ENCODE measurements around the gene FAF1.

DNA sequence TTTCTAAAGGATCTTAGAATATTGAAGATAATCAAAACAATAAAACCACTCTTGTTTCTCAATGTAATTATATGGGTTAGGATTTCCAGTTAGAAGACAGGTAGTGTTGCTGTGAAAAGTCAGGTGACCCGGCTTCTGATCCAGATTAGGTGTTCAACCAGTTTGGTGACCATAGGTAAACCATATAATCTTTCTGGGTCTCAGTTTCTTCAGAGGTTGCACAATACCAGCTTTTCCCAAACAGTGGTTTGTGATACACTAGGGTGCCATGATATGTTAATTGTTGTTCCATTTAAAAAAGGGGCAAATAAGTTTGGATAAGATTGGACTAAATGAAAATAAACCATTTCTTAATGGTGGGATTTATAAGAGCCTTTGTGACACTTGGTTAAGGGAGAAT, 472.3 kb downstream of the FAF1 start:
- TF ChIP-seq, protein P1, sequence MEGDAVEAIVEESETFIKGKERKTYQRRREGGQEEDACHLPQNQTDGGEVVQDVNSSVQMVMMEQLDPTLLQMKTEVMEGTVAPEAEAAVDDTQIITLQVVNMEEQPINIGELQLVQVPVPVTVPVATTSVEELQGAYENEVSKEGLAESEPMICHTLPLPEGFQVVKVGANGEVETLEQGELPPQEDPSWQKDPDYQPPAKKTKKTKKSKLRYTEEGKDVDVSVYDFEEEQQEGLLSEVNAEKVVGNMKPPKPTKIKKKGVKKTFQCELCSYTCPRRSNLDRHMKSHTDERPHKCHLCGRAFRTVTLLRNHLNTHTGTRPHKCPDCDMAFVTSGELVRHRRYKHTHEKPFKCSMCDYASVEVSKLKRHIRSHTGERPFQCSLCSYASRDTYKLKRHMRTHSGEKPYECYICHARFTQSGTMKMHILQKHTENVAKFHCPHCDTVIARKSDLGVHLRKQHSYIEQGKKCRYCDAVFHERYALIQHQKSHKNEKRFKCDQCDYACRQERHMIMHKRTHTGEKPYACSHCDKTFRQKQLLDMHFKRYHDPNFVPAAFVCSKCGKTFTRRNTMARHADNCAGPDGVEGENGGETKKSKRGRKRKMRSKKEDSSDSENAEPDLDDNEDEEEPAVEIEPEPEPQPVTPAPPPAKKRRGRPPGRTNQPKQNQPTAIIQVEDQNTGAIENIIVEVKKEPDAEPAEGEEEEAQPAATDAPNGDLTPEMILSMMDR (IDR thresholded peaks at IDR 0.05; ENCODE audit: control extremely low read depth in 1 of 3, insufficient read depth in 1 of 3, low read depth in 1 of 3, low read length in 3 of 3): no peak
- TF ChIP-seq BRCA1 (IDR thresholded peaks at IDR 0.05; ENCODE audit: low read depth, low read length): no peak
- no peak for TF ChIP-seq CEBPB (IDR thresholded peaks at IDR 0.05; ENCODE audit: low read depth, low read length)
- TF ChIP-seq RAD21 (IDR thresholded peaks at IDR 0.05 in 1 of 2, conservative IDR thresholded peaks at IDR 0.05 in 1 of 2; ENCODE audit: low read depth in 2 of 2, low read length in 2 of 2): no peak
- no peak for TF ChIP-seq POLR2A (IDR thresholded peaks at IDR 0.05; ENCODE audit: control extremely low read depth in 1 of 2, low read depth in 2 of 2, low read length in 2 of 2)
- TF ChIP-seq EP300 (IDR thresholded peaks at IDR 0.05; ENCODE audit: borderline replicate concordance in 1 of 2, low read depth in 2 of 2, low read length in 2 of 2): no peak
- TF ChIP-seq CBX5 (IDR thresholded peaks at IDR 0.05; ENCODE audit: low read depth, low read length): no peak

Measured in H1 (cell line).